Measurements from ENCODE around the gene ZSWIM6.

Gene ZSWIM6

DNA sequence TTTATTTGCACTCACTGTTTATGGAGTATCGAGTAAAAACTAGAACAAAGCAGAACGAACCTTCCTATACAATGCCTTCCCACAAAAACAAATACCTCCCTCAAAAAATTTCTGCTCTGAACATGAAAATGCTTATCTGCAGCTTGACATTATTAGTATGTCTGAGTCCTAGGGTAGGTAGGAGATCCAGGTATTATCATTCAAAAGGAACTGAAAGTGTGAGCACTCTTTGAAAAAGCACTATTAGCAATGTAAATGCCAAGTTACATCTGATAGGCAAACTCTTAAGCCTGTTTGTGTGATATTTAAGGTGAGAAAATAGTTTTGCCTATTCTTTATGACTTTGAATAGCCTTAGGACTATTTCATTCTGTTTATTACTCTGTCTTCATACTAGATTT is 47.6 kb downstream of the ZSWIM6 start:
- Histone ChIP-seq H3K27ac (no peak overlapping the region), H3K4me3 (no peak overlapping the region)
- DNase-seq (ENCODE audit: low spot score), result no peak
- TF ChIP-seq, protein P1, sequence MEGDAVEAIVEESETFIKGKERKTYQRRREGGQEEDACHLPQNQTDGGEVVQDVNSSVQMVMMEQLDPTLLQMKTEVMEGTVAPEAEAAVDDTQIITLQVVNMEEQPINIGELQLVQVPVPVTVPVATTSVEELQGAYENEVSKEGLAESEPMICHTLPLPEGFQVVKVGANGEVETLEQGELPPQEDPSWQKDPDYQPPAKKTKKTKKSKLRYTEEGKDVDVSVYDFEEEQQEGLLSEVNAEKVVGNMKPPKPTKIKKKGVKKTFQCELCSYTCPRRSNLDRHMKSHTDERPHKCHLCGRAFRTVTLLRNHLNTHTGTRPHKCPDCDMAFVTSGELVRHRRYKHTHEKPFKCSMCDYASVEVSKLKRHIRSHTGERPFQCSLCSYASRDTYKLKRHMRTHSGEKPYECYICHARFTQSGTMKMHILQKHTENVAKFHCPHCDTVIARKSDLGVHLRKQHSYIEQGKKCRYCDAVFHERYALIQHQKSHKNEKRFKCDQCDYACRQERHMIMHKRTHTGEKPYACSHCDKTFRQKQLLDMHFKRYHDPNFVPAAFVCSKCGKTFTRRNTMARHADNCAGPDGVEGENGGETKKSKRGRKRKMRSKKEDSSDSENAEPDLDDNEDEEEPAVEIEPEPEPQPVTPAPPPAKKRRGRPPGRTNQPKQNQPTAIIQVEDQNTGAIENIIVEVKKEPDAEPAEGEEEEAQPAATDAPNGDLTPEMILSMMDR (IDR thresholded peaks at IDR 0.05), result no peak

DNA sequence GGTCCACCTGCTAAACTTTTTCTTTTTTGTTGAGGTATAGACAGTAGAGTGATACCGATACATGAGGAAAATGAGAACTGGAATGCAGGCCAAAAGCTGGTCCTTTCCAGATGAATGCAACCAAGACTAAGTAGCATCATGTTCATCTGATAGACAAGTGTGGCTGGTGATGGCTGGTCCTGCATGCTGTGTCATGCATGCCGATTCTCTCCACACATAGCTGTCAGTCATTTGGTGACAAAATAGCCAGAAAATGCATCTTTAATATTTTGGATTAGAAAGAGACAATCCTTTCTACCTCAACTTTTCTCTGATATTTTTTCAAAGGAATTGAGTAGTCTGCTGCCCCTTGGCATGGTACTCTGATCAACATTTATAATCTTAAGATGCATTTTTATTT is 49.9 kb downstream of the ZSWIM6 start:
- no peak overlapping the region for H3K27ac ChIP-seq
- no peak overlapping the region for H3K4me3 ChIP-seq
- TF ChIP-seq, protein P1 (IDR thresholded peaks at IDR 0.05), result no peak
- DNase-seq (ENCODE audit: low spot score), result no peak

DNA sequence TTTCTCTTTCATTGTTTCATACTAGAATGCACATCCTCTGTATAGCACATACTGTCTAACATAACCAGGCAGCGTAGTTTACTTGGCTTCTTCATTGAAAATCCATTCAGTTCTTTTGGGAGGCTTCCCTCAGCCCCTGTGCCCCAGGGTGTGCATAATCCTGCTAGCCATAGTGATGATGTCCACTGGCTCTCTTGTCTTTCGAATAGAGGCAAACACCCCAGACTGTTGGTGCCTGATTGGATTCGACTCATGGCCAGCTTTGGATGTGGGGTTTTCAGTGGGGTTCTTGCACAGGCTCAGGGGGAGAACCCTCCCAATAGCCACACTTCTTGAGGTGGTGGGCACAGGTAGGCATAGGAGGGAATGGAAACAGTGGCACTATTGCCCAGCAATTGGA is 53.6 kb downstream of the ZSWIM6 start:
- H3K27ac ChIP-seq, result no peak overlapping the region
- TF ChIP-seq, protein P1 (IDR thresholded peaks at IDR 0.05), result no peak
- DNase-seq (ENCODE audit: low spot score), result no peak
- no peak overlapping the region for H3K4me3 ChIP-seq

DNA sequence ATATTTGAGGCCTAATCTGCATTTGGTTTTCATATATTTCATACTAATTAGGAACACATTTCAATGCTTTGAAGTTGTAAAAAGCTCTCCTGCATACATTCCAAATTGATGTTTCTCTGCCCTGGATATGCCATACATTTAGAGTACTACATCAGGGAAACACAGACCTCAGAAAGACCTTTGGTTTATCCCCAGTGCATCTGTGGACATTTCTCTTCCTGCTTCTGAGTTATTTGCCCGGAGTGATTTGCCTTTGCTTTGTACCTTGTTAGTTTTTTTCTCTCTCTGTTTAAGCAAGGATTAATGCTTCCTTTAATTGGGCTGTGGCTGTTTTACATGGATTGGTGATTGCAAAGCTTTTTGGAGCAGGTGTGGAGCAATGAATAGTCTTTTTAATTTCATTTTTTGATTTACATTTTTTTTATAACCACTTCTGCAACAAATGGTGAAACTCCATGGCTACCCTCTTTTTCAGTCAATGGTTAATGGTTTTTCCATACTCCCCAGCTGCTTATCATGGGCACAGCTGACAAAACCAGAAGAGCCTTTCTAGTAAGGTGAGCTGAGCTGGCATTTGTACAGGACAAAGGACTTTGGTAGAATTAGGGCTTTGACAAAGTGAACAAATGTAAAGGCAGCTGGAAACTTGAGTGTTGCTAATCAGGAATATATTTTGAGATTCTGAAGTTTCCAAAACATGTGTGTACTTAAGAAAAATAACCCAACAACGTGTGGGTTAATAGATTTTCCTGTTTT is 54.2 kb downstream of the ZSWIM6 start:
- no peak for DNase-seq (ENCODE audit: low spot score)
- Histone ChIP-seq H3K4me3 (no peak overlapping the region), H3K27ac (no peak overlapping the region)
- TF ChIP-seq, protein P1 (IDR thresholded peaks at IDR 0.05), result no peak

DNA sequence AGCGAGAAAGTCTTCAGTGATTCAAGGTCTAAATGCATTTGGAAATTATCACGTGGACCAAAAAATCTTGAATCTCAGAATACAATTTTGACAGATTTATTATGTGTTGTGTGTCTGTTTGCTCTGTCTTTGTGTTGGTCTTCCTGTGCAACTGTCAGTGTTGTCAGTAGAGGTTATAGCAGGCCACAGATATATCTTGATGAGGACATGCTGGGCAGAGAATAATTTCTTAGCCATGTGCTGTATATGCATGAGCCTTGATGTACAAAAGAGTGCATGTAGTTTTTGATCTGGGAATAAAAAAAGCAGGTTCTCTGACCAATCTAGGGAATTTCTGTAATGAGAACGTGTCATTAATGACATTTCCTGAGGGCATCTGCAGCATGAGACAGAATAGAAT is 57.6 kb downstream of the ZSWIM6 start:
- H3K4me3 ChIP-seq, result no peak overlapping the region
- no peak for DNase-seq (ENCODE audit: low spot score)
- no peak overlapping the region for H3K27ac ChIP-seq
- TF ChIP-seq, protein P1 (IDR thresholded peaks at IDR 0.05), result no peak

DNA sequence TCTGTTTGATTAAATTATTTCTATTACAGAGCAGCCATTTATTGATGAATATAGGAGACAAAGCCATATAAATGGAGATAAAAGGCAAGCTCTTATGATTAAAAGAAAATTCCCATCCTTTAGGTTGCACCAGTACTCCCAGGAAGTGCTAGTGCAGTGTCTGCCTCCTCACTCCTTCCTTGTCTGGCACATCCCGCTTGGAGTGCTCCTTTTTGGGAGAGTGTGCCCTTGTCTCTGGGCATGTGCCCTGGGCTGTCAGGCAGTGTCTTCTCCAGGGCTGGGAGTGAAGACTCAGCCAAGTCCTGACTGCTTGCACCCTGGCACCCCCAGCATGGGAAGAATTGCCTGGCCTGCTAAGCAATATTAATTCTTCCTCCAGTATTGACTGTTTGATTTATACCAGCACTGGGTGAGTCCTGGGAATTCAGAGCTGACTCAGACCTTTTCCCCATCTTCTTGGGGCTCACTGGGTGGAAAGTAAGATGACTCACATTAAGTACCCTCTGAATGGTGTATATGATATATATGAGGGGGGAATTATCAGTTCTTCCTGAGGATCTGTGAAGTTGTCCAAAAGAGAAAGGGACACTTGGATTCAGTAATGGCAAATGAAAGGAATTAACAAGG is 62.1 kb downstream of the ZSWIM6 start:
- DNase-seq (ENCODE audit: low spot score), result no peak
- TF ChIP-seq, protein P1 (IDR thresholded peaks at IDR 0.05), result no peak
- Histone ChIP-seq H3K27ac (no peak overlapping the region), H3K4me3 (no peak overlapping the region)

DNA sequence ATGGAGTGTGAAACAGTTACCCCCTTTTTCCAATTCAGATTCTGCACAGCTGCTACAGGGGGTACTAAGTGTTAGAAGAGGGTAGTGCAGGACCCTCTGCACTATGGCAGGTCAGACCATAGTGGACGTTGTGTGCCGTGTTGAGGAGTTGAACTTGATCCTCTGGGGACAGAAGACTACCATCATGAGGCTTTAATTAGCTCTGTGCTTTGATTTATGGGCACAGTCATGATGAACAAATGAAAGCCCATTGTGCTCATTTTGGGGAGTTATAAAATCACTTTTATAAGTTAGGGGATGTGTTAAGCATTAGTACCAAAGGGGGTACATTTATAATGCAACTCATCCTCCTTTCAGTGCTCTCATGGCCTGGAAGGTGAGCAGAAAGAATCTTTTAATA is 62.7 kb downstream of the ZSWIM6 start:
- no peak overlapping the region for H3K4me3 ChIP-seq
- DNase-seq (ENCODE audit: low spot score), result no peak
- TF ChIP-seq, protein P1 (IDR thresholded peaks at IDR 0.05), result no peak
- H3K27ac ChIP-seq, result no peak overlapping the region
